Measurements from ENCODE around the gene PPM1F.

DNA sequence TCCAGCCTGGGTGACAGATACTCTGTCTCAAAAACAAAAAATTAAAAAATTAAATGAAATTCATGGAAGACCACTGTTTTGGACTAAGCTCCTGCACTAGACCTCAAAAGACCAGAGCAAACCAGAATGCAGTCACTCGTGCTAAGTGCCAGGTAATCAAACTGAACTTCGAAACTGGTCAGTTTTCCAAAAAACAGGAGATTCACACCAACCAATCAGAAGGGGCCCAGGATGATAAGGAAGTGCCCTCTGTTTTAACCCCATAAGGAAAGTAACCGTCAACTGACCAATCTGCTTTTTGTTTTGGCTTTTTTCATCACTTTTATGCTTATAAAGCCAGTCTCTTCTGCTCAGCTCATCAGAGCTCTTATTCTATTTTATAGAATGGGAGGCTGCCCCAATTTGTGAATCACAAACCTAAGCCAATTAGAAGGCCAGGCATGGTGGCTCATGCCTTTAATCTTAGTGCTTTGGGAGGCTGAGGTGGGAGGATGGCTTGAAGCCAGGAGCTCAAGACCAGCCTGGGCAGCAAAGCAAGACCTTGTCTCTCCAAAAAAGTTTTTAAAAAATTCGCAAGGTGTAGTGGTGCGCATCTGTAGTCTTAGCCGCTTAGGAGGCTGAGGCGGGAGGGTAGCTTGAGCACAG, 40.1 kb upstream of the PPM1F start:
- TF ChIP-seq, protein P1, sequence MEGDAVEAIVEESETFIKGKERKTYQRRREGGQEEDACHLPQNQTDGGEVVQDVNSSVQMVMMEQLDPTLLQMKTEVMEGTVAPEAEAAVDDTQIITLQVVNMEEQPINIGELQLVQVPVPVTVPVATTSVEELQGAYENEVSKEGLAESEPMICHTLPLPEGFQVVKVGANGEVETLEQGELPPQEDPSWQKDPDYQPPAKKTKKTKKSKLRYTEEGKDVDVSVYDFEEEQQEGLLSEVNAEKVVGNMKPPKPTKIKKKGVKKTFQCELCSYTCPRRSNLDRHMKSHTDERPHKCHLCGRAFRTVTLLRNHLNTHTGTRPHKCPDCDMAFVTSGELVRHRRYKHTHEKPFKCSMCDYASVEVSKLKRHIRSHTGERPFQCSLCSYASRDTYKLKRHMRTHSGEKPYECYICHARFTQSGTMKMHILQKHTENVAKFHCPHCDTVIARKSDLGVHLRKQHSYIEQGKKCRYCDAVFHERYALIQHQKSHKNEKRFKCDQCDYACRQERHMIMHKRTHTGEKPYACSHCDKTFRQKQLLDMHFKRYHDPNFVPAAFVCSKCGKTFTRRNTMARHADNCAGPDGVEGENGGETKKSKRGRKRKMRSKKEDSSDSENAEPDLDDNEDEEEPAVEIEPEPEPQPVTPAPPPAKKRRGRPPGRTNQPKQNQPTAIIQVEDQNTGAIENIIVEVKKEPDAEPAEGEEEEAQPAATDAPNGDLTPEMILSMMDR (IDR thresholded peaks at IDR 0.05) = no peak
- no peak for TF ChIP-seq POLR2A (IDR thresholded peaks at IDR 0.05)

All from lower leg skin (tissue), 3 donors.